GM19463 (cell line): ENCODE measurements around the gene KDELR3.

ENCODE experiments used
- ATAC-seq: cut with Tn5 transposase; IDR thresholded peaks from one replicate; pipeline ENCODE4 v1.9.1; 2021; ENCODE audit warnings: mild to moderate bottlenecking, moderate library complexity; ENCODE audit not compliant: unreplicated experiment

KDELR3 gene

DNA sequence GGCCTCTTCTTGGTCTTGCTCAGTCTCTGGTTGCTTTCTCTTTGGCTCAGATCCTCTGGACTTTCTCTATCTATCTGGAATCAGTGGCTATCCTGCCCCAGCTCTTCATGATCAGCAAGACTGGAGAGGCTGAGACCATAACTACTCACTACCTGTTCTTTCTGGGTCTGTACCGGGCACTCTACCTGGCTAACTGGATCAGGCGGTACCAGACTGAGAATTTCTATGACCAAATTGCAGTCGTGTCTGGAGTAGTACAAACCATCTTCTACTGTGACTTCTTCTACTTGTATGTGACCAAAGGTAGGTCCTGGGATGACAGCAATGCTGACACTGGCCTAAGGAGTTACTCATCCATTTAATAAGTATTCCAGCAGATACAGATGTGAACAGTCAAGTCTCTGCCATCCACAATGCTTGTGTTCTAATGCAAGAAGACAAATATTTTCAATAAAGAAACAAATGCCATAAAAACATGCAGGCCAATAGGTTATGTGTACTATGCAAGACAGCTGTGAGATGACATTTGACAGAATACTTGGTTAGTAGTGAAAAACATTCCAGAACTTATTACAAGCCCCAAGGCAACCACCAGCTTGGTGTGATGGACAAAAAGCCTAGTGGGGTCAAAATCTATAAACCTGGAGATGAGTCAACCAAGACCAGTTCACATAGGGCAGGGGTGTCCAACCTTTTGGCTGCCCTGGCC is 13.4 kb downstream of the KDELR3 start:
- ATAC-seq, result no peak

DNA sequence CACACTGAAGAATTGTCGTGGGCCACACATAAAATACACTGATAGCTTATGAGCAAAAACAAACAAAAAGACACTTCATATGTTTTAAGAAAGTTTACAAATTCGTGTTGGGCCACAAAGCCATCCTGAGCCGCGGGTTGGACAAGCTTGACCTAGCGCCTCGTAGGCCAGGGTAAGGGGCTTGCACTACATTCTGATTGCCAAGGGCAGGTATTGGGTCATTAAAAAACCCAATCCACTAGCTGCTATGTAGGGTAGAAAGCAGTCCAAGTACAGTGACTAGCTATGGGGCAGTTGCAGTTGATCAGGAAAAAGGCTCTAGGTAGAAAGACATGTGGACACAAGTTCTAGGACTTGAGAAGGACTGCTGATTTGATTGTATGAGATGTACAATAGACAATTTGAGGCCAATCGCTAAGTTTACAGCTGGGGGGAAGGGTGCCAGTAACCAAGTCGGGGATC is 14.0 kb downstream of the KDELR3 start:
- no peak for ATAC-seq

- ATAC-seq, result no peak
Observed at GRCh38 chr22:38482662-38483308, 14.9 kb downstream of the KDELR3 start.

- no peak for ATAC-seq
Observed at GRCh38 chr22:38484244-38484643, 16.3 kb downstream of the KDELR3 start.

DNA sequence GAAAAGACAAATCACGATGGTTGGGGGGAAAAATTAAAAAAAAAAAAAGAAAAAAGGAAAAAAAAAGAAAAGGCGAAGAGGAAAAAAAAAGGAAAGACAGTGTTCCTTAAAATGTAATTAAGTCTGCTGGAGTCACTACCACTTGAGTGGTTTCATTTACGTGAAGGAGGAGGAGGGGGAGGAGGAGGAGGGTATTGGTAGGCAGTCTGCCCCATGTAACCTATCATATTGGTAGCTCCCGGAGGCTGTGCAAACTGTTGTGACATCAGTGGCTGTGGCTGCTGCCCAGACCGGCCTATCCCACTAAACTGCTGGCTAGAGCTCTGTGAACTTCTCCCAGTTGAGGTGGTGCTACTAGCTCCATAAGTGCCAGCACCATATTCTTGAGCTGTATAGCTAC is 17.9 kb downstream of the KDELR3 start:
- no peak for ATAC-seq

DNA sequence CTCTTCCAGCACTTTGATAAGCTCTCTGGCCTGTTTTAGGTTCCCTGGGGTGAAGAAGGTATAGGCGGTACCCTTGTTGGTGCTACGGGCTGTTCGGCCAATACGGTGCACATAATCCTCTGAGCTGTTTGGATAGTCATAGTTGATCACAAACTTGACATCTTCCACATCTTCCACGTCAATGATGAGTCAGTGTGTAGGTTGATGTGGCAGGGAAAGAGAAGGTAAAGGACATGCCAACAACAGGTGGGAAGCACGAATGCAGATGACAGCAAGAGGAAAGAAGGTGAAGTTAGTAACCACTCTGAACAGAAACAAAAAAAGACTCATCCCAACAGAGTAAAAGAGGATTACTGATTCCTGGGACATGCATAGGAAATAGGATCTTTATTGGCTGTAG is 20.1 kb downstream of the KDELR3 start:
- no peak for ATAC-seq

GRCh38 chr22:38489142-38489541 is 21.2 kb downstream of the KDELR3 start:
- no peak for ATAC-seq

DNA sequence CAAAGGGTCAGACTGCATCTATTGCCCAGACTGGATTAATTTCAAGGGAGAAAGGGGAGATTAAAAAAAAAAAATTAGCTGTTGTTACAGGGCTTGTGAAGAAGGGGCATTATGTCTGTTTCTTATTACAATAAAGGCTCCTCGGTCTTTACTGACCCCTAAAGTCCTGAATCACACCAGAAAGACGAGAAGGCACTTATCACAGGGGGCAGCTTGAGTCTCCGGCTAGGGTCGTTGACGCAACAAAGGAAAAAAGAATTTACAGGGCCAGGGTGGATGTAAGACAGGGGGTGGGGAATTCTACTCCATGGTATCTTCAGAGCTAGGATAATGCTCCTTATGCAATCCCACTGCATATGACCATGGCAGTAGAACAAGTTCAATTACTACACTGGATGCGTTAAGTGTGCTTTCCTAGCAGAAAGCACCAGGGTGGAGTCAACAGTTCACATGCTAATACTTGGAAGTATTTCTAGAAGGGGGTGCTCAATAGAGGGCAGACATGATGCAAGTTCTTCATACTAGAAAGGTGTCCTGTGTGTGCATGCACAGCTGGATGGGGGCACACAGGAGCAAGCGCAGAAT is 21.8 kb downstream of the KDELR3 start:
- no peak for ATAC-seq

DNA sequence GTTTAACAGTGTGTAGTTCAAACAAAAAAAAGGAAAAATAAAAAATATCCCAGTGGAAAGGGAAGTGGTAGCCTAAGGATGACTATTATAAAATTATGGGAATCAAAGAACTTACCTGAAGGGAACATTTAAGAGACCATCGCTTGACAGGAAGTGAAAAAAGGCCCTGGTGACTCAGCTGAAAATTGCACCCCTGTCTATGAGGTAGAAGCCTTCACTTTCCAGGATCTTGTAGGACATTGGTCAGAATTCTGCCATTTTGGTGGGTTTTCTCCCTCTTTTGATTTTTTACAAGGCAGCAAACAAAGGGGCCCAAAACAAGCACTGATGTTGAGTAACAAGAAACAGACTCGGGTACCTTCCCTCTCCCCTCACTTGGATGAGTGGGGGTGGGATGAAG is 22.6 kb downstream of the KDELR3 start:
- no peak for ATAC-seq

DNA sequence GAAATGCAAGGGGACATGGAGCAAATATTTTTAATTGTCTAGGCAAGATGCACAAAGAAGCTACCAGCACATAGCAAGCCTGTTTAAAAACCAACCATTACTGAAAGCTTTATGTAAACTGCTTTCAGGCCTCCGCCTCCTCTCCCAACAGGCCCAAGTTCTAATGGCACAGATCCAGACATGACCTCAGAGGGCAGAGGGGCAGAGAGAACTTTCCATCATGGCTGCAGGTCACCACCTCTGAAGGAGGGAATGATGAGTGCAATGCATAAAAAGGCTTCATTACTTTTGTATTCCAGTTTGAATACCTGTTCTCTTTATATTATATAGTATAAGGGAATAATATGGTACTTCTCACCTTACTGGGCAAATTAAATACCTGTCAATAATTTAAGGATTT is 23.0 kb downstream of the KDELR3 start:
- ATAC-seq, result no peak

GRCh38 chr22:38491707-38492348 is 23.9 kb downstream of the KDELR3 start:
- no peak for ATAC-seq

DNA sequence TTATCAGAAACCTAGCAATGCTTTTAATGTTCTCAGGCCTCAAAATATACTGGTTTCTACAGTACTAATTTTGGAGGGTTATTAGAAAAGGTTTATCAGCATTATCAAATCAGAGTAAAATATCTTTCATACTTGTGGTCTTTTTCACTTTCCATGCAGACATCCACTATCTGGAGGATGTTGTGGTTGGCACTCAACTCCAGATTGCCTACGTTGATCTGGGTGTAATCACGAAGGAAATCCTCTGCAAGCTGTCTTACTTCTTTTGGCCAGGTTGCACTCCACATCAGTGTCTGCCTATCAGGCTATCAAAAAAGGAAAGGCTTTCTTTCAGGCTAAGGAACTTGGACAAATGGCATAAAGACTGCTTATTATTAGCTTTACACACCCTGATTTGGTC is 26.6 kb downstream of the KDELR3 start:
- ATAC-seq, result no peak

DNA sequence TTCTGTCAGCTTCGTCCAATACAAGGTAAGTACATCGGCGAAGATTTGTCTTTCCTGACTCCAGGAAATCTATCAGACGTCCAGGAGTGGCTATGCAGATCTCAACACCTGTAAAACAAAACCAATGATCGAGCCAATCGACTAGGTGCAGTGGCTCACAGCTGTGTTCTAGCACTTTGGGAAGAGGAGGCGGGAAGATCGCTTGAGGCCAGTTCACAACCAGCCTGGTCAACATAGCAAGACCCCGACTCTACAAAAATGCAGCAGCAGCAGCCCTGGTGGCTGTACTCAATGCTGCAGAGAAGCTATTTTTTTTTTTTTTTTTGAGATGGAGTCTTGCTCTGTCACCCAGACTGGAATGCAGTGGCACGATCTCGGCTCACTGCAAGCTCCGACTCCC is 27.0 kb downstream of the KDELR3 start:
- ATAC-seq, result no peak

DNA sequence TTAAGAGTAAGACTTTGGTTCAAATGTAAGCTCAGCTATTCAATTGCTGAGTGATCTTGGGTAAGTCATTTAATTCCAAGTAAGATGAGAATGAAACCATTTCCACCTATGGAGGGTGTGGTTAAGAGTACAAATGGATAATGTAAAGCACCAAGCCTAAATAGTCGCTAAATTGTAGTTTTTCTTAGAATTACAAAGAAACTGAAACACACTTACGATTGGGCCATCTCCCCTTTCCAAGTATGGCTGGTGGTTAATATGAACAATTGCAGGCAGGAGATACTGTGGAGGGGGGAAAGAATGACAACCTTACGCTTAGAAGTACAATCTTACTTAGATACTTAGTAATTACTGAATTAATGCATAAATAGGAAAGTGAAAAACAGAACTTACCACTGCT is 30.0 kb downstream of the KDELR3 start:
- ATAC-seq, result no peak

- ATAC-seq, result no peak
Observed at GRCh38 chr22:38501797-38502672, 34.1 kb downstream of the KDELR3 start.

GRCh38 chr22:38503021-38503420 is 35.1 kb downstream of the KDELR3 start:
- ATAC-seq, result no peak

GRCh38 chr22:38504731-38505540 is 37.0 kb downstream of the KDELR3 start:
- ATAC-seq, result no peak

DNA sequence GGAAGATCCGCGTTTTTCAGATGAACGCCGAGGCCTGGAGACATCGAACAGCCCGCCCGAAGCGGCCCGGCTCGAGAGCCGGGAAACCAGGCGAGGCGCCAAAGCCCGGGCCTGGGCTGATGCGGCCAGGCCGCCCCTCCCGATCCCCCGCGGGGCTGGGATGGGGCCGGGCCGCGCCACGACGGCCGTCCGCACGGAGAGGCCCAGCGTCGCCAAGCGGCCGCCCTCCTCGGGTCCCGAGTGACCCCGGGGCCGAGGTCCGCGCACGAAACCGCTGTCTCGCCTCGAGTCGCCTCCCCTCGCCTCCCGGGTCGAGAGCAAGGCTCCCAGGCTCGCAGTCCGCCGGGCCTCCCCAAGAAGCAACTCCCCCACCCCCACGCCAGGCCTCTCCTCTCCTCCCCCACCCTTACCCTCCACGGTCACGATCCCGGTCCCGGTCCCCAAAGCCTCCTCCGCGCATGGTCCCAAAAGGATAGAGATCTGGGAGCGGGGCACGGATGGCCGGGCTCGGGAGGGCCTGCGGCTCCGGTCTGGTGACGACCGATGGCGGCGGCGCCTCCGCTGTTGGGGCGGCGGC is 37.7 kb downstream of the KDELR3 start:
- peak; percentile 31 for ATAC-seq

DNA sequence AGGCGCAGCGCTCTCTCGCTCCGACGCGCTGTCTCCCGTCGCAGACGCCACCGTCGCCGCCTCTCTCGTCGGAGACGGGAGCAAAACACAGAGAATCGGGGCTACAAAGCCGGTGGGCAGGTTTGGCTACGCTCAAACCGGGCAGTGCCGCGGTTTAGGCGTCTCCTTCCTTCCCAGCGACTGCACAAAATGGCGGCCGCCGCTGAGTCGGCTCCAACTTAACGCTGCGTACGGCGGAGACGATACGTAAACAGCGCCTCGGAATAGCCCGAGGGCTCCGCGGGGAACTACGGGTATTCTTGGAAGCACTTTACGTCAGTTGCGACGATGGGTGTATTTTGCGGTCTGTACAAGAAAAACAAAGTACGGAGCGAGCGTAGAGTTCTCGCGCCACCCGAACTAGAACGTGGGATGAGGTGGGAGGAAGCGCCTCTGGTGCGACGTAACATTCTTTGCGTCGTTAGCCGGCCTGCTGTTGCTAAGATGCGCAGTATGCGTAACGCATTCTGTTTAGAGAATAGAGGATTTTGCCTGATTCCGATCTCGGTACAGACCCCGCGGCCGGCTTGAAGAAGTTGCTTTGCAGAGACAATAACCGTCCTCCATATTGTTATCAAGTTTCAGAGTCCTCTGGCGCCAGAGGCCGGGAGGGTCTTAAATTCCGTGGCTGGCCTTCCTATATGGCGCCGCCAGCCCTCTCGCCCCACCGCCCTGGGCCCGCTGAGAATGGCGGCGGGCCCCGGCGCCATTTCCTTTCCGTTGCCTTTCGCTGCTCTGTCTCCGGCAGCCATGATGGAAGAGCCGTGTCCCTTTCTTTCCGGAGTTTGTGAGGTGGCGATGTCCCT is 38.4 kb downstream of the KDELR3 start, which contains the start of gene DDX17:
DDX17 (minus strand) TSS at position 194 of the 845 bp plus-strand sequence.
- ATAC-seq, result peak; percentile 68
